Measurements from ENCODE around the gene TOX4. TPM values are rescaled to one million over a fixed set of nuclear protein-coding genes. Genes with fewer than 3 reads are reported as not detected.

The TOX4 gene
- total and polyA plus RNA-seq, 2 donors (not counting 1 experiment from before 2014, with no cell fraction given): 33.6 to 74.1 TPM

DNA sequence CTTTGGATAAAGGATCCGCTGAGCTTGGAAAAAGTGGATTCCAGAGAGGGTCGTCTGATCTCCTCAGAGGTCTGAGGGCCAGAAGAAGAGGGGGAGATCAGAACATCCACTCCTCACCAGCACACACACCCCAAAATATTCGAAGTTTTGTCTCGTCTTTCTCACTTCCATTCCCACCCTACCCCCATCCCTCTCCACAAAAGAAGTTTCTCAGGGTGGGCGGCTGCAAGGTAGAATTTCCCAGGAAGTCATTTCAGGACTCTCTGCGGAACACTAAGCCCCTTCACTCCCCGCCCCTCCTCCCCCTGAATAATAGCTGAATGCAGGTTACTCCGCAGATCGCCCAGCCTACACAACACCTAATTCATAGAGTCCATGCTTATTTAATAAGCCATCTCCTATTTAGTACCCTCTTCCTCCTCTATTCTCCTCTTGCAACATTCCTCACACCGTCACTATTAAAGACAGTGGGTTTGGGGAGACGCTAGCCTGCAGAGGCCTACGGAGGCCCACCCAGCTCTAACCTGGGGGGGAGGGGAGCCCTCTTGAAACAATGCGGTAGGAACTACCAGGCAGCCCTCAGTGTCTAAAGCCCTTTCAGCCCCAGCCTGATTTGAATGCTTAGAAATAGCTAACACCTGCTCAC is 49.8 kb downstream of the TOX4 start:
- Histone ChIP-seq H3K9ac (ENCODE audit: low read length) (peak overlapping the region; percentile 70), H3K4me2 (replicated peaks; ENCODE audit: low read depth, low read length, poor library complexity, severe bottlenecking) (peak overlapping the region; percentile 99), H4K20me1 (ENCODE audit: control insufficient read depth, insufficient read depth, low read length, poor library complexity, severe bottlenecking) (no peaks in the 10 kb centered on the region), H3K9me3 (ENCODE audit: control extremely low read depth in 1 of 3, control insufficient read depth in 2 of 3, insufficient read depth in 1 of 3, low read length in 2 of 3) (no peaks in the 10 kb centered on the region), H3K36me3 (replicated peaks in 1 of 2; ENCODE audit: control extremely low read depth in 1 of 2, control insufficient read depth in 1 of 2, extremely low read depth in 1 of 2, insufficient read depth in 2 of 2, low read length in 1 of 2) (no peaks in the 10 kb centered on the region), H2AFZ (ENCODE audit: insufficient read depth, low read depth, low read length, poor library complexity, severe bottlenecking) (peak overlapping the region; percentile 96), H3K79me2 (ENCODE audit: control insufficient read depth, insufficient read depth, low read length) (no peaks in the 10 kb centered on the region), H3K4me1 (ENCODE audit: control insufficient read depth in 2 of 2, insufficient read depth in 2 of 2, low read length in 2 of 2) (peaks cover 8 to 11% of the 10 kb centered on the region in 2 donors), H3K27me3 (replicated peaks in 1 of 4; ENCODE audit: control extremely low read depth in 1 of 4, control insufficient read depth in 3 of 4, insufficient read depth in 4 of 4, low read length in 3 of 4) (peaks cover 0 to 9% (median 2%) of the 10 kb centered on the region in 4 experiments), H3K27ac (ENCODE audit: low read length in 2 of 2) (peak overlapping the region in 1 of 2 donors; percentile 58), H3K4me3 (ENCODE audit: control extremely low read depth in 1 of 5, extremely low read depth in 1 of 5, insufficient read depth in 1 of 5, low read depth in 2 of 5, low read length in 4 of 5) (peak overlapping the region in 4 of 5 experiments; percentile 55 to 75 (median 67))
- H3K4me3 Mint-ChIP-seq: peak overlapping the region; percentile 88
- no peak overlapping the region for H3K27ac Mint-ChIP-seq
- CTCF ChIA-PET: interaction anchor here (0.9 to 1.6 kb wide), 2 partner anchors 28 to 29 kb away, joined by 4 to 6 read pairs; no protein-coding TSS in a partner anchor
- DNase-seq (no peak), ATAC-seq (ENCODE audit: low read depth) (no peak)
- POLR2A ChIA-PET: interaction anchor here (0.6 to 1.4 kb wide), 5 partner anchors 14 to 253 kb away, joined by 3 to 7 read pairs (median 3); partner anchors contain the start of genes METTL3, RAB2B and TOX4
- intact Hi-C loops (cut with micrococcal nuclease): loop anchor here (1.0 kb wide), 1 partner anchor 49 kb away; the partner anchor contains the start of gene TOX4
- no peaks in the 10 kb centered on the region for H3K9me3 Mint-ChIP-seq (ENCODE audit: insufficient read depth)
- TF ChIP-seq, protein P1, sequence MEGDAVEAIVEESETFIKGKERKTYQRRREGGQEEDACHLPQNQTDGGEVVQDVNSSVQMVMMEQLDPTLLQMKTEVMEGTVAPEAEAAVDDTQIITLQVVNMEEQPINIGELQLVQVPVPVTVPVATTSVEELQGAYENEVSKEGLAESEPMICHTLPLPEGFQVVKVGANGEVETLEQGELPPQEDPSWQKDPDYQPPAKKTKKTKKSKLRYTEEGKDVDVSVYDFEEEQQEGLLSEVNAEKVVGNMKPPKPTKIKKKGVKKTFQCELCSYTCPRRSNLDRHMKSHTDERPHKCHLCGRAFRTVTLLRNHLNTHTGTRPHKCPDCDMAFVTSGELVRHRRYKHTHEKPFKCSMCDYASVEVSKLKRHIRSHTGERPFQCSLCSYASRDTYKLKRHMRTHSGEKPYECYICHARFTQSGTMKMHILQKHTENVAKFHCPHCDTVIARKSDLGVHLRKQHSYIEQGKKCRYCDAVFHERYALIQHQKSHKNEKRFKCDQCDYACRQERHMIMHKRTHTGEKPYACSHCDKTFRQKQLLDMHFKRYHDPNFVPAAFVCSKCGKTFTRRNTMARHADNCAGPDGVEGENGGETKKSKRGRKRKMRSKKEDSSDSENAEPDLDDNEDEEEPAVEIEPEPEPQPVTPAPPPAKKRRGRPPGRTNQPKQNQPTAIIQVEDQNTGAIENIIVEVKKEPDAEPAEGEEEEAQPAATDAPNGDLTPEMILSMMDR (IDR thresholded peaks at IDR 0.05): no peak
- TF ChIP-seq EZH2 (IDR thresholded peaks at IDR 0.05; ENCODE audit: borderline replicate concordance, insufficient read depth, low read depth, low read length, poor library complexity, severe bottlenecking): no peak
- WGBS (ENCODE audit: insufficient coverage): 9% methylated on average over 3 of the region's 13 CpGs
- peaks cover 31% of the 10 kb centered on the region for H3K27me3 Mint-ChIP-seq
- H3K4me1 Mint-ChIP-seq: peaks cover 12% of the 10 kb centered on the region

DNA sequence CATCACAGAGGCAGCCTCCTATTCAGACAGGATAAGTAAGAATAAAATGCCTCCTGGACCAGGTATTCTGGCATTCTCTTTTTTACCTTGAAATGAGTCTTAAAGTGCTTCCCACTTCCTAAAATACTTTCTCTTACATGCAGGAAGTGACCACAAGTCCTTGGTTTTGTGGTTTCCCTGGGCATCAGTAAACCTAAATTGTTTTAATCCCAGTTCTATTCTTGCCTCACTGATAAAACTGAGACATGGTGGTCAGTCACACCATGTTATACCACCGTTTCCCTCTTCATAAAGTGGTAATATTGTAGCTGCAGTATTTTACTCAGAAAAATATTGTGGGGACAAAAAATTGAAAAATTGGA is 50.3 kb downstream of the TOX4 start:
- no peak overlapping the region for H3K4me3 ChIP-seq (ENCODE audit: control extremely low read depth in 1 of 5, extremely low read depth in 1 of 5, insufficient read depth in 1 of 5, low read depth in 2 of 5, low read length in 4 of 5)
- POLR2A ChIA-PET: no interaction called here
- H3K36me3 ChIP-seq (replicated peaks in 1 of 2; ENCODE audit: control extremely low read depth in 1 of 2, control insufficient read depth in 1 of 2, extremely low read depth in 1 of 2, insufficient read depth in 2 of 2, low read length in 1 of 2): no peaks in the 10 kb centered on the region
- H3K27ac Mint-ChIP-seq: no peak overlapping the region
- peaks cover 0 to 9% (median 2%) of the 10 kb centered on the region in 4 experiments for H3K27me3 ChIP-seq (replicated peaks in 1 of 4; ENCODE audit: control extremely low read depth in 1 of 4, control insufficient read depth in 3 of 4, insufficient read depth in 4 of 4, low read length in 3 of 4)
- CTCF ChIA-PET: interaction anchor here (0.9 to 1.1 kb wide), 2 partner anchors 29 to 32 kb away, joined by 3 to 6 read pairs; no protein-coding TSS in a partner anchor
- H3K4me1 Mint-ChIP-seq: peaks cover 12% of the 10 kb centered on the region
- H3K27ac ChIP-seq (ENCODE audit: low read length in 2 of 2): no peak overlapping the region
- no peaks in the 10 kb centered on the region for H3K9me3 ChIP-seq (ENCODE audit: control extremely low read depth in 1 of 3, control insufficient read depth in 2 of 3, insufficient read depth in 1 of 3, low read length in 2 of 3)
- no peaks in the 10 kb centered on the region for H3K9me3 Mint-ChIP-seq (ENCODE audit: insufficient read depth)
- peaks cover 8 to 11% of the 10 kb centered on the region in 2 donors for H3K4me1 ChIP-seq (ENCODE audit: control insufficient read depth in 2 of 2, insufficient read depth in 2 of 2, low read length in 2 of 2)
- no CpG with 5 or more reads among the region's 1 CpG for WGBS (ENCODE audit: insufficient coverage)
- no peaks in the 10 kb centered on the region for H3K79me2 ChIP-seq (ENCODE audit: control insufficient read depth, insufficient read depth, low read length)
- H4K20me1 ChIP-seq (ENCODE audit: control insufficient read depth, insufficient read depth, low read length, poor library complexity, severe bottlenecking): no peaks in the 10 kb centered on the region
- H3K27me3 Mint-ChIP-seq: peaks cover 32% of the 10 kb centered on the region
- H3K9ac ChIP-seq (ENCODE audit: low read length): peak overlapping the region; percentile 70
- H2AFZ ChIP-seq (ENCODE audit: insufficient read depth, low read depth, low read length, poor library complexity, severe bottlenecking): peak overlapping the region; percentile 96
- intact Hi-C loops (cut with micrococcal nuclease): no loop called here
- ATAC-seq (ENCODE audit: low read depth) (no peak), DNase-seq (no peak)
- TF ChIP-seq, protein P1 (IDR thresholded peaks at IDR 0.05): no peak
- no peak for TF ChIP-seq EZH2 (IDR thresholded peaks at IDR 0.05; ENCODE audit: borderline replicate concordance, insufficient read depth, low read depth, low read length, poor library complexity, severe bottlenecking)
- H3K4me2 ChIP-seq (replicated peaks; ENCODE audit: low read depth, low read length, poor library complexity, severe bottlenecking): peak overlapping the region; percentile 99
- H3K4me3 Mint-ChIP-seq: peak overlapping the region; percentile 88
